NCI-H526 treated with DMSO at 0.1 percent for 48 hours (cell line): ENCODE measurements around the gene TXNL4B.

Experiments
- DNase-seq: peaks from one replicate; lab custom pipeline; 2025; lab: John Stamatoyannopoulos, UW

The TXNL4B gene

DNA sequence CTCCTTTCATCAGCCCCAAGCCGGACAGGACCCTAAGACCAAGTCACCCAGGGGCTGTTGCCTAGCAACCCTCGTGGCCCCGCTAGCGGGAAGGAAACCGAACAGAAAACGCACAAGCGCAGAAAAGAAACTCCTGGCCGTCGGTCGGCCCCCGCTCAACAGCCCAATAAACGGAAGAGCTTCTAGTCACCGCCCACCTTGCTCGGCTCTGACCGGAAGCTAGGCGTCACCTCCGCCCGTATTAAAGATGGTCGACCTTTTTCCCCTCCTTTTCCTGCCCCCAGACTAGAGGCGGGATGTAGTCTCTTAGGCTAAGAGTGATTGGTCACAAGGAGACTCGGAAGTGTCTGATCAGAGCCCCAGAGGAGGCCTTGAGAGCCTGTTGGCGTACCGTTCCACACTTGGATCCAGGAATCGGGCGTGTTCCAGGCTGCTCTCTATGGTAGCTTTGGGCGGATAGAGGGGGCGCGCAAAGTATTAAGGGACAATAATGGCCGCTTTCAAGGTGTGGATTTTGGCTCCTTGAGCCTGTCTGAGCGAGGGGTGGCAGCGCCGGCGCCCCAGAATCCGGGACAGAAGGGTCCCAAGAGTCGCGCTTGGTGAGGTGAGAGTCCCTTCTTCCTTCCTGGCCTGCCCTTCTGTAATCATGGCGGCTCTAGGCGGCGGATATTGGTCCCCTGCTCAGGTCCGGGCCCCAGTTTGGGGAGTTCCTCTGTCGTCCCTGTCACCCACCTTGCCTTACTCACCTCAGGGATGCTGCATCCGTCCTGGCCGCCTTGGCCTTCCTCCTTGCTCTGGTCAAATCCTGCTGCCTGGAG lies at the start of gene TXNL4B, which contains the start of gene DHX38:
TSS of gene TXNL4B (minus strand) at position 173 of the 818 bp plus-strand sequence. CDS start 2,871 bp downstream, outside the sequence.
TSS of gene DHX38 (plus strand) at position 400 of the 818 bp plus-strand sequence. CDS start 2,311 bp downstream, outside the sequence.
- peak; percentile 93 for DNase-seq

DNA sequence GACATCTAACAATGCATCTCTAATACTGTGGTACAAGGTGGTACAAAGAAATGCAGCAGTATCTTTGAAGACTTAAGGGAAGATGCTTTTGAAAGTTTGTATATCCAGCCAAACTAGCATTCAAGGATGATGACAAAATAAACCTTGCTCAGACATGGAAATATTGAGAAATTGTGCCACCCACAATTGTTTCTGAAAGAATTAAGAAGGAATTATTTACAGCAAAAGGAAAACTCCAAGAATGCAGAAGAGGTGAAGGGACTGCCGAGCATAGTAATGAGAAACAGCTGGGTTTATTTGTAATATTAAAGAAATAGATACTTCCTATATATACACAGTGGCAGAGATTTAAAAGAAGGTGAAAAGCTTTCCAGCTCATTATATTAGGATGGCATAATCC lies 49.1 kb upstream of the TXNL4B start:
- DNase-seq, result no peak

DNA sequence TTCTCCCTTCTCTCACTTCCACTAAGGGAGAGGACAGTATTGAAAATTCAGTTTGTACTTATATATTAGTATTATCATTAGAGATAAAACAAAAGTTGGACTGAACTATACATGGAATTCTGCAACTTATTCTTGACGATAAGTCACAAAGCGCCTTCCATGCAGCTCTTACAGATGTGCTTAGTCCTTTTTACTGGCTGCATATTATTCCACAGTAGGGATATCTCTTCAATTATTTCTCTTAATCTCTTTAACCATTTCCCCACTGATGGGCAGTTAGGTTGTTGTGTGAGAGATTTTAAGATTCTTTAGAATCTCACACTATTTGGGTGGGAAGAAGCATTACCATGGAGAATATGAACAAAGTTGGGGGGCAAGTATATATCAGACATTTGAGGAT lies 46.5 kb upstream of the TXNL4B start:
- DNase-seq, result no peak

DNA sequence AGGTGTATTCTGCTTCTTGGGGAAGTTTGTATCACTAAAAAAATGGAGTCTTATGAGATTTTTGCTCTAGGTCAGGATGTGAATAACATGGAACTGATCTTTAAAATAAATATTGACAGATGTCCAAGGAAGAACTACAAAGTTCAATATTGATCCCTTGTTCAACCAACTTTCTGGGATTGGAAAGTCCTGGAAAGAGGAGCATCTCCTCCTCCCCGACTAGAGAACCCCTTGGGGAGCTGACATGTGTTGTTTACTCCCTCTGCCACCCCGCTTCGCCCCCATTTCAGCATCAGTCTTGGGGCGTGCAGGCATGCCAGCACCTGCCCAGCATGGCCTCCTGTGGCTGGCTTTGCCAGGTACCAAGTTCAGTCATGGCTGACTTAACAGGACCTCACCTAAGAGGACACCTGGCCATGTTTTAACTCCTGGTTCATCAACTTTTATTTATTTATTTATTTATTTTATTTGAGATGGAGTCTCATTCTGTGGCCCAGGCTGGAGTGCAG lies 44.7 kb upstream of the TXNL4B start:
- DNase-seq, result no peak

DNA sequence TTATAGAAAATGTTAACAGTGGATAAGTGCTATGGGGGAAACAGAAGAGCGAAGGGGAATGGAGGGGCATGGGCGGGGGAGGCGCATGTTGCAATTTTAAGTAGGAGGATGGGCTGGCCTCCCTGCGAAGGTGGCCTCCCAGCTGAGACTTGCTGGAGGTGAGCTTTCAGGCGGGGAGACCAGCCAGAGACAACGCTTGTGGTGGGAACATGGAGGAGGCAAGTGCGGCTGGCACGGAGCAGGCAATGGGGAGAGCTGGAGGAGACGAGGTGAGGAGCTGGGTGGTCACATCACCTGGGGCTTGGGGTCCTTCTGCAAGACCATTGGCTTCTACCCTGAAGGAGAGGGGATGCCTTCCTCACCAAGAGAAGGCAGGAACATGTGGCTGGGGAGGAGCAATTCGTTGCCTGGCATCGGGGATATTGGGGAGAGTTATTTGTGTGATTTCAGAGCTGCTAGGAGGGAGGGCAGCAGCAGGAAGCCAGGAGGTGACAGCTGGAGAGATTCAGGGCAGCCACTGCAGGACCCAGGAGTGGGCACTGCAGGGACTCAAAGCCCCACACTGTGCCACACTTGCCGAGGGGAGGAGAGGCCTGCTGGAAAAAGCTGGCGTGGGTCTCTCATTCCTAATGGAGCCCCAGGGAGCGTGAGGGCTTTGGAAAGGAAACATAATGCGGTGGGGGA lies 44.1 kb upstream of the TXNL4B start:
- no peak for DNase-seq

DNA sequence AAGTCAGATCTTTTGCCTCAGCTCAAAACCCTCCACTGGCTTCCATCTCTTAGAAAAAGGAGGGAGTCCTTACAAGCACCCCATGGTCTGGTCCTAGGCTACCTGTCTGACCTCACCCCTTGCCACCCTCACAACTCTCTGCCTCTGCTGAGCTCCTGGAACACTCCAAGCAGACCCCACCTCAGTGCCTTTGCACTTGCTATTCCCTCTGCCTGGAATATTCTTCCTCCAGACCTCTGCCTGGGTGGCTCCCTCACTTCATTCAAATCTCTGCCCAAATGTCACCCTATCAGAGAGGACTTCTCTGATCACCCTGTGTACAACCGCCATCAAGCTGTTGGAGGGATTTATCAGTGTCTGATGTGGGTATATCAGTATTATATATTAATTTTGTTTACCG lies 41.1 kb upstream of the TXNL4B start:
- DNase-seq, result no peak

DNA sequence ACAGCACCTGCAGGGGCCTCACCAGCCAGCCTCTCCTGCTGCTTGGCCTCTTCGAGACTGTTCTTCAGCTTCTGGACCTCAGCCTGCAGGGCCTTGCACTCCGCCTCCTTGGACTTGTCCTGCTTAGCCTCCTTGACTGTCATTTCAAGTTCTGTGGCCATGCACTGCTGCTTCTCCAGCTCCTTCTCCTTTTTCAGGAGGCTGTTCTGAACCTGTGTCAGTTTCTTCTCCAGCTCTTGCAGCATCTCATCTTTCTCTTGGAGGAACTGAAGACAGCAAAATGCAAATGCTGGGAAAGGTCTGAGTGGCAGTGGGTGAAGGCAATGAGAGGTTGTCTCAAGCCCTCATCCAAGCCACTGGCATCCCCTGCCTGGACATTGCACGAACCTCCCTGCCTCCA lies 39.3 kb upstream of the TXNL4B start:
- DNase-seq, result no peak

DNA sequence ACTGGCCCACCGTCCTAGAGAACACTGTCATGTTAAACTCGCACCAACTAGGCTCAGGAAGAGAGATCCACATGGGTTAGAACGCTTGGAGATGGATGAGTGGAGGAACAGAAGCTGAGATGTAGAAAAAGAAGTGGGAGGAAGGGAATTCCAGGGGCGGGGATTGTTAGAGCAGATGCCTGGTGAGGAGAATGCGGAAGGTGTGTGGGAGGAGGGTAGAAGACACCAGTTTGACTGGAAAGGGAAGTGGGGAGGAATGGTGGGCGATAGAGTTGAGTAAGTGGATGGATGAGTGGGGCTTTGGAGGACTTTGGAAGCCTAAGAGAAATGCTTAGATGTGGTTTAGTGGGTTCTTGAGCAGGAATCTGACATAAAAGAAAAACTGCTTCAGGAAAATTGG lies 37.6 kb upstream of the TXNL4B start:
- no peak for DNase-seq

DNA sequence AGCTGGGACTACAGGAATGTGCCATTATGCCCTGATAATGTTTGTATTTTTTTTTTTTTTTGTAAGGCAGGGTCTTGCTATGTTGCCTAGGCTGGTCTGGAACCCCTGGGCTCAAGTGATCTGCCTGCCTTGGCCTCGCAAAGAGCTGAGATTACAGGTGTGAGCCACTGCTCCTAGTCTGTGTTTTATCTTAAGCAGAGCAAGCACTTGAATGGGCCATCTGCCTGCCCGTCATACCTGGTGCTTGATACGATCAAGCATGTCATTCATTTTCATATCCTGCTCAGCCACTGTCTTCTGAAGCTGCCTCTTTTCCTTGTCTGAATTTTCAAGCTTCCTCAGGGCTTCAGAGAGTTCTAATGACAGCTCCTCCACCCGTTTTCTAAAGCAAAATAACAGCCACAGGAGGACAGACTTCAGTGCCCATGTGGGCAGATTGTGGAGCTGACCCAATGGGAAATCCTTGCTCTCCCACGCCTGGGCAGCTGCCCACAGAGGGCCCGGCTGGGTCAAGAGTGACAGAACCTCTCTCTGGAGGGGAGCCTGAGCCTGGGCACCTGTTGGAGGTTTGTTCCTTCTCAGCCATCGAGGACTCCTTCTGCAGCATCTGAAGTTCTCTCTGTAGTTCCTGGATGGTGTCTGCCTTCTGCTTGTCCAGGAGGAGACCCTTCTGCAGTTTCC lies 36.7 kb upstream of the TXNL4B start:
- no peak for DNase-seq

DNA sequence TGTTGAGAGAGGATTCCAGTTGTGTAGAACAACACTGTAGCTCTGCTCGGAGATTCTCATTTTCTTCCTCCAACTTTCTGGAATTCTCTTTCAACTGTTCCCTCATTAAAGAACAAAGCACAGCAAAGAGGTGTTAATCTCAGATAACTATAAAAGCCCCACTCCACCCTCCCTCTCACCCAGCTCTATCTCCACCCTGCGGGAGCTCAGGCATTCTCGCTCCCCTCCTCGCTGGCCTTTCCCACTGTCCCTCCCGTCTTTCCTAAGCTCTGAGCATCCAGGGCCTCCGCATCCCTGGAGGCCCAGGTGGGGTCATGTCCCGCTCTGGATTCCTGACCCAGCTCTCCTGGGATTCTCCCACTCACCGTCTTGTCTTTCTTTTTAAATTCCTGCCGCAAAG lies 35.3 kb upstream of the TXNL4B start:
- no peak for DNase-seq

DNA sequence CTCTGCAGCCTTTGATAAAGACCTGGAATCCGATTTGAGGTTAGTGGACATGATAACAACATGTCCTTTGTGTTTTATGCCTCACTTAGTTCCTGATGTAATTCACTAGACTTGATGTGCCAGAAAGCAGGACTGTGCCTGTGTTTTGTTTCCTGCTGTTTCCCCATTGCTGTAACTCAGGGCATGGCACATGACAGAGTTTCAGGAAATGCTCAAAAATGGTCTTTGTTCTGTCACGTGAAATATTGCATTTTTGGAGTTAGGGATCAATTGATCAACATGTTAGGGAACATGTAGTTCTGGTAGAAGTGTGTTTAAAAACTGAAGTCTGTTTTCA lies 33.0 kb upstream of the TXNL4B start:
- DNase-seq, result no peak

DNA sequence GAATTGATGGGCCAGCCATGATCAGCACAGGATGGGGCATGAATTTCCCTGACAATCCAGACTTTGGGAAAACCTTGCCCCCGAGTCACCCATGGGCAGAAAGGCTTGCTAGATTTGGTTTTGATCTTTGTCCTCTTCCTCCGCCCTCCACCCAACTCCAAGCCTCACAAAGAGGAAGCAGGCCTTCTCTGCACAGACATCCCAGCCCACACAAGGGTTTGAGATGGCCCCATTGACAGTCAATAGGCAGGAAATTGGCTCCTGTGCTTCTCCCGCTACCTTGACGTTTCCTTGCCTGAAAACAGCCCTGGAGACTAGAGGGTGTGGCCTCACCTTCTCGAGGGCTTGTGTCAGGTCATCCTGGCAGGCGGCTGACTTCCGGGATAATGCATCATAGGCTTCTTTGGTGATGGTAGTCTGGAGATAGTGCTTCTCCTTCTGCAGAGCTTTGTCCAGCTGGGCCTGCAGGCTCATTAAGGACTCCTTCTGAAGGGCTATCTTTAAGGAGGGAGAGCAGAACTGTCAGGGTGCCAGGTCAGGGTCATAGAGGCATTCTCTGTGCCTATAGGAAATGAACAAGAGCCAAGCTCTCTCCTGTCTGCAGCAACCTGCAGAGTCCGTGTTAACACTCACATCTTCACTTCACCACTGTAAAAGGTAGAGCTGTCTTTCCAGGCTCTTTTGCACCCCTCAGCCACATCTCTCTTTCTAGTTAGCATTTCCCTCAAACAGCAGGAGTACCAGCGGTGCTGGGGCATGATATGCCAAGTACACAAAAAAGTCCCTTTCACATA lies 32.4 kb upstream of the TXNL4B start:
- no peak for DNase-seq

DNA sequence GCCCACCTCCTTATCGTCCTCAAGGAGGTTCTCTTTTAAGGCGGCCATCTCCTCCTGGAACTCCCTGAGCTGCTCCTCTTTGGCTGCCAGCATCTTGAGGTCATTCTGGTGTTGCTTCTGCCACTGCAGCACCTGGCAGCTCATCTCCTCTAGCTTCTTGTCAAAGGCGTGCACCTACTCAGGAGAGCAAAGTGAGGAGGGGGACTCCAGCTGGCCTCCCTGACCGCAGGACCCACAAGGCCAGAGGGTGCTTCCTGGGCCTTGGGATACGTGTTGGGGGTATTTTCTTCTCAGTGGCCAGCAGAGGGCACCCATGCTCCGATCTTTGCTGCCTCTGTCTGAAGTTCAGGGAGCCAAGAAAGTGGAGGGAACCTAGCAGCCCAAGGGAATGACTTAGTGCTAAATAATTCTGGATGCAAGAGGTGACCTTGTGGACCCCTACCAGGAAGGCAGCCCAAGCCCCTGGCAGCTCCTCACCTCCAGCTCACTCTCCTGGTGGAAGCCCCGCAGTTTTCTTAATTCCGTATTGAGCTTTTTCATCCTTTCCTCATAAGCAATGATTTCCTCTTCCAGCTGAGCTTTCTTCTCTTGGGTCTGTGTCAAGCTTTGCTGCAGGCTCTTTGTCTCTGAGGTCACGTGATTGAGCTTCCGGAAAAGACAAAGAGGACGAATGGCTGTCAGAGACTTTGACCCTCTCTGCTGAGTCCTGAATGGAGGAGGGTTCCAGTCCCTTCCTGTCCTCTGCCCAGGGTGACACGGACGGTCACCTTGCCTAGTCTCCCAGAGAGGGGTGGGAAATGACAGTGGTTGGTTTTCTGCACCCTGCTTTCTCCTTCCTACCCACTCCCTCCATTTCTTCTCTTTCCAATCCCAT lies 31.6 kb upstream of the TXNL4B start:
- peak; percentile 25 for DNase-seq

DNA sequence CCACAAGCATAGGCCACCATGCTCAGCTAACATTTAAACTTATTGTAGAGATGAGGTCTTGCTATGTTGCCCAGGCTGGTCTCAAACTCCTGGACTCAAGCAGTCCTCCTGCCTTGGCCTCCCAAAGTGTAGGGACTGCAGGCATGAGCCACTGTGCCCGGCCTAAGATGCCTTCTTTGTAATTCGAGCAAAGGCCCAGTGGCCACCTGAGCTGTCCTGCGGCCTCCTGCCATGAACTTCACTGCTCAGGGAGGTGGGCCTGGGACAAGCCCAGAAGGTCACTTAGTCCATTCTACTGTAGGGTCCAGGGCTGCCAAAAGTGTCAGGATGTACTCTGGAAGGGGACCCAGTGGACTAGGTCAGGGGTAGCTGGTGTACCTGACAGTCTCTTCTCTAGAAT lies 30.7 kb upstream of the TXNL4B start:
- DNase-seq, result no peak

DNA sequence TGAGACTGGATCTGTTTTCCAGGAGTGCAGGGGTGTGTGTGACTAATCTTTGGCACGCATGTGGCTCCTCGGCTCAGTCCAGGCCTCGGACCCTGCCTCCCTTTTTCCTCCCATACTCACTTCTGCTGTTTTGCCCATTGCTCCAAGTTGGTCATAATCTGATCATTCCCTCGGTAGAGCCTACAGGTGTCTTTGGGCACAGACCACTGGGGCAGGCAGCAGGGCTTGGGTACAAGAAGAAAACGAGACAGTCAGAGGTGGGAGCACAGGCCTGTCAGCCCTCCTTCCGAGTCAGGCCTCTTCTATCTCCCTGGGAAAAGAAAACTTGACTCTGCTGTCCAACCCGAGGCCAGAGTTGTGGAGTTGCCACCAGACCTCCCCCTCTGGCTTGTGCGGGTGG lies 30.0 kb upstream of the TXNL4B start:
- DNase-seq, result no peak

DNA sequence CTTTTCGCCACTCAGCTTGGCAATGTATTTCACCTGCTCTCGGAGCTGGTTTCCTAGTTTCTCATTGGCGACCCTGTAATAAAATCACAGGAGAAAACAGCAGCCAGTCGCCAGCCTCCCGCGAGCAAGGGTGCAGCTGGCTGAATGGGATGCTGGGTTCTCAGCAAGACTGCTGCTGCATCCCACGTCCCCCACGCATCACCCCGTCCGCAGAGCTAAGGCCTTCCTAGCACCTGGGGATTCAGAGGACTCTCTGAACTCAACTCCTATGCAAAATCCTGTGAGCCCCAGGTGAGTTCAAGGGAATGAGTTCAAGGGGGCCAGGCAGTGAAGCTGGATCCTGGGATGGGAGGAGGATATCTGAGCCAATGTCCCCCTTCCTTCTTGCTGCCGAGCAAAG lies 29.5 kb upstream of the TXNL4B start:
- DNase-seq, result no peak

DNA sequence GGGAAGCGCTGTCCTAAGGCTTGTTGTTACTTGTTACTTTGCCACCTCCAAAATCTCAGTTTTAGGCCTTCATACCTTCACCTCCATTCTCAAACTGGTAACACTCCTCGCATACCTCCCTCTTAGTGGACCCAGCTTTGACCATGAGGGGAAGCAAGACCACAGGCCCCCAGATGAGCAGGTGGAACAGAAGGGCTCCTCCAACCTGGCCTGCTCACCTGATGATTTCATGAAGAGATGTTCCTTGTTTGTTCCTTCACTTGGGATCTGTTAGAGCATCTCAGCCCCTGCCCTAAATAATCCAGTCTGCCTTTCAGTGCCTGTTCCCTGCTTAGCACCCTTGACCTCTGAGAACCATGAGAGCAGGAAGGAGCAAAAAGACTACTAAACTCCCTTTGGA lies 28.9 kb upstream of the TXNL4B start:
- DNase-seq, result no peak

DNA sequence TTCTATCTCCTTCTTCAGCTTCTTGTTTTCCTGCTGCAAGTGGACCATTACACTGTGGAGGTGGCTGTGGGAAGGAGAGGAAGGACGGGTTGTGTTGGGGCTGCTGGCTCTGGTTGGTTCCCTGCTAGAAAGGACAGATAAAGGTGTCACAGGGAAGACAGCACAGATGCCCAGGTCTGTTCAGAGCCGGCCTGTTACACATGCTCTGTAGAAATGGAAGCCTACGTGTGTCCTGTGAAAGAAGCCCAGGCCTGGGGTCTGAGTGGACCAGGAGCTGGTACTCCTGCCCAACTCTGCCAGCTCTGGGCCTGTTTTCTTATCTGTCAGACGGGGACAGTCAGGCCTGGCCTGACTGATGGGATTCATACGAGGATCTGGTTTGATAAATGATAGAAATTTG lies 26.6 kb upstream of the TXNL4B start:
- no peak for DNase-seq

DNA sequence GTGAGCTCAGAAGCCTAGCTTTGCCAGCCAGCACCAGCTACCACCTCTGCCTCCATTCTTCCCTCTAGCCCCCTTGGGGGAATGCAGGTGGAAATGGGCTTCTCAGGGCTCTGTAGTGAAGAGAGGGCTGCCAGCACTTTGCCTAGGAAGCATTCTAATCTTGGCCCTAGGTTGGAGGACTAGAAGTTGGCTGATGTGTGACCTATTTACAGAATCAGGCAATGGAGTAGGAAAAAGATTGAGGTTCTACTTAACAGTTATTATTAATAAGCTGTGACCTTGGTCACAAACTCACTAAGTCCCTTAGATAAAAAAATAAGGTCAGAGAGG lies 20.2 kb upstream of the TXNL4B start:
- no peak for DNase-seq

DNA sequence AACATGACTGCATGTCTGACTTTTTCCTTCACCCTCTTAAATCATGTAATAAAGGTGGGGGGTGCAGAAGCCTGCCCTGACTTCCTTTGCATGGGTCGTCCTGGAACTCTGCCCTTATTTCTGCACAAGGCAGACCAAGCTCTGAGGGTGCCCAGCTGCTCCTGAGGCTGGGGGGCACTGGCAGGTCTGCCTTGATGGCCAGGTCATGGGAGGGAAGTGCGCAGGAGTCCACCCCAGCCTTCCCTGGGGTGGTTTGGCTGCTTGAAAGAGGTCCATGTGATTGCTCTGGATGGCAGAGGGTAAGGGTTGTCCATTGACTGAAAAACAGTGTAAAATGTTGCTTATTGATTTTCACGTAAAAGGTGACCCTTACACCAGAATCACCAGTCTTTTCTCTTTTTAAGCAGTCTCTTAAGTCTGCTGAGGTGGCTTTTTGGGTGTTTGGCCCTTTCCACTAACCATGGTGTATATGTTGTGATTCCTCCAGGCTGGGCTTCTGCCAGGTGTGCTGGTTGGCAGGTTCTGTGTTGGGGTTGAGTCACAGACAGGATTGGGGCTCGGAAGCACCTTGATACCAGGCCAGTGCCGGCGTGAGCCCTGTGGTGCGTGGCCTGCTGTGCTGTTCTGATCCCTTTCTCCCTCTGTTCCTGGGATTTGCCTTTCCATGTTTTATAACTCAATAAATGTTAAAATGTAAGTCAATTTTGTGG lies 19.6 kb upstream of the TXNL4B start:
- no peak for DNase-seq

DNA sequence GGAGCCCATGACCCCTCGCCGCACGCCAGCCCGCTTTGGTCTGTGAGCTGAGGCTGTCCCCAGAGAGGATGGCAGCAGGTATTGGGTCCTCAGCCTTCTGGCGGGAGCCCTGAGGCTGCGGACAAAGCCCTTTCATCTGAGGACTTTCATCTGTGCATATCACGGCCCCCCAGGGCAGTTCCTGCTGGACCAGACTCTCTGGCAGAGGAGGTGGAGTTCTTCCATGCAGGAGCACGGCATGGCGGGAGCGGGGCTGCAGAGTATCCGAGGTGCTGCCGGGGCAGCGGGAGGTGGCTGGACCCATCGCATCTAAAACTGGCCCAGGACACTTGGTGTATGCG lies 19.0 kb upstream of the TXNL4B start:
- DNase-seq, result no peak
